Activated CD4-positive, alpha-beta memory T cell treated with anti-CD3 and anti-CD28 coated beads, Interleukin-2, amount 10 ng/mL, durations not matched to agents 7 days and 5 days (primary cell): ENCODE measurements around the gene PADI6. TPM values are rescaled to one million over a fixed set of nuclear protein-coding genes. Genes with fewer than 3 reads are reported as not detected.

ENCODE experiments used
- CTCF ChIA-PET: fragments of 350-600 bp; sonication (Branson Sonifier 250); formaldehyde crosslinking; loops from one replicate; lab custom pipeline; 2021; ENCODE audit warnings: antibody characterized with exemption, inconsistent platforms; lab: Charles Lee
- POLR2A ChIA-PET: fragments of 350-600 bp; sonication (Branson Sonifier 250); formaldehyde crosslinking; loops from one replicate; lab custom pipeline; 2021; ENCODE audit warnings: antibody characterized with exemption; lab: Charles Lee
- DNase-seq: peaks from one replicate; pipeline ENCODE4 v3.0.0-alpha.2; 2020
- H3K27ac Mint-ChIP-seq: one replicate; pipeline ENCODE4 v1.8.0; 2021; ENCODE audit warnings: mild to moderate bottlenecking, mixed read lengths
- H3K27me3 Mint-ChIP-seq: one replicate; pipeline ENCODE4 v1.8.0; 2021; ENCODE audit warnings: mixed read lengths
- H3K36me3 Mint-ChIP-seq: one replicate; pipeline ENCODE4 v1.8.0; 2021; ENCODE audit warnings: low read depth, mixed read lengths
- H3K4me1 Mint-ChIP-seq: one replicate; pipeline ENCODE4 v1.8.0; 2021; ENCODE audit warnings: mixed read lengths
- H3K4me3 Mint-ChIP-seq: one replicate; pipeline ENCODE4 v1.8.0; 2021; ENCODE audit warnings: mild to moderate bottlenecking, mixed read lengths
- H3K9me3 Mint-ChIP-seq: one replicate; pipeline ENCODE4 v1.8.0; 2021; ENCODE audit warnings: mixed read lengths
- total RNA-seq, 2 experiments: library from RNA; stranded (reverse); gene quantifications; one replicate each; pipeline ENCODE4 v1.2.3, GENCODE V29; 2021

Gene PADI6
- total RNA-seq, 2 experiments from 2014 or later: 0.23 to 0.30 TPM

DNA sequence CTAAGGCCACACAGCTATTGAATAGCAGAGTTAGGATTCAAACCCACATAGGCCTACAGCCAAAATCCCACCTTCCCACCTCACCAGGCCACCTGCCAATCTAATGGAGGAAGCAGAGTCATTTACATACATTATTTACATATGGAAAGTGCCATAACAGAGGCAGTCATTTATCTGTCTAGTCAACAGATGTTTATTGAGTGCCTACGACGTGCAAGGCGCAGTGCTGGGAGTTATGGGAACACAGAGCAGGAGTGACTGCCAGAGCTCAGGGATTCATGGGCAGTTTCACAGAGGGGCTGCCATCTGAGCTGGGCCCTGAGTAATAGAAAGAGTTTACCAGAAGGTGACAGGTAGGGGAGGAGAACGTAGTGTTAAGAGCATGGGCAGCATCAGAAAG is 10.3 kb upstream of the PADI6 start:
- CTCF ChIA-PET: no interaction called here
- no peak for DNase-seq
- H3K27me3 Mint-ChIP-seq: peaks cover 4% of the 10 kb centered on the region
- H3K4me3 Mint-ChIP-seq: no peak overlapping the region
- no peaks in the 10 kb centered on the region for H3K4me1 Mint-ChIP-seq
- H3K27ac Mint-ChIP-seq: no peak overlapping the region
- no peaks in the 10 kb centered on the region for H3K36me3 Mint-ChIP-seq
- POLR2A ChIA-PET: no interaction called here
- no peaks in the 10 kb centered on the region for H3K9me3 Mint-ChIP-seq

GRCh38 chr1:17363351-17363750 is 8.6 kb upstream of the PADI6 start:
- CTCF ChIA-PET: no interaction called here
- H3K4me1 Mint-ChIP-seq: no peaks in the 10 kb centered on the region

DNA sequence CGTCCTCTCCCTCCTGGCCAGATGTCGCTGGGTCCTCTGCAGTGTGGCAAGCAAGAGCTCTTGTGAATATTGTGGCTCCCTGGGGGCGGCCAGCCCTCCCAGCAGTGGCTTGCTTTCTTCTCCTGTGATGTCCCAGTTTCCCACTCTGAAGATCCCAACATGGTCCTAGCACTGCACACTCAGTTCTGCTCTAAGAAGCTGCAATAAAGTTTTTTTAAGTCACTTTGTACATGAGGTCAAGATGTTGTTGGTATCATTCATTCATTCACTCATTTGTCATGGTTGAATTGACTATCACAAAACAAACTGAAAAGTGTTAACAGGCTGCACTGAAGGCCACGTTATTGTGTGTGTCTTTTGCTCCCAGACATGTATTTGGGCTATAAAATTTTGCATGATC is 8.2 kb upstream of the PADI6 start:
- Mint-ChIP-seq H3K27ac (no peak overlapping the region), H3K4me1 (no peaks in the 10 kb centered on the region), H3K27me3 (peaks cover 7% of the 10 kb centered on the region), H3K4me3 (no peak overlapping the region), H3K9me3 (no peaks in the 10 kb centered on the region), H3K36me3 (no peaks in the 10 kb centered on the region)
- no peak for DNase-seq
- POLR2A ChIA-PET: no interaction called here
- CTCF ChIA-PET: no interaction called here

More at GRCh38 chr1:17363351-17363750, 8.6 kb upstream of the PADI6 start:
- Mint-ChIP-seq H3K27ac (no peak overlapping the region), H3K9me3 (no peaks in the 10 kb centered on the region), H3K27me3 (peaks cover 7% of the 10 kb centered on the region), H3K36me3 (no peaks in the 10 kb centered on the region), H3K4me3 (no peak overlapping the region)
- POLR2A ChIA-PET: no interaction called here
- no peak for DNase-seq

GRCh38 chr1:17365293-17365692 is 6.7 kb upstream of the PADI6 start:
- no peak overlapping the region for H3K4me3 Mint-ChIP-seq
- no peak overlapping the region for H3K27ac Mint-ChIP-seq
- H3K4me1 Mint-ChIP-seq: no peaks in the 10 kb centered on the region
- DNase-seq: no peak
- H3K27me3 Mint-ChIP-seq: peaks cover 7% of the 10 kb centered on the region
- no peaks in the 10 kb centered on the region for H3K9me3 Mint-ChIP-seq
- ChIA-PET CTCF (no interaction called here), POLR2A (no interaction called here)
- H3K36me3 Mint-ChIP-seq: no peaks in the 10 kb centered on the region

GRCh38 chr1:17369466-17369865 is 2.5 kb upstream of the PADI6 start:
- Mint-ChIP-seq H3K9me3 (no peaks in the 10 kb centered on the region), H3K27me3 (peaks cover 3% of the 10 kb centered on the region), H3K36me3 (no peaks in the 10 kb centered on the region), H3K4me1 (no peaks in the 10 kb centered on the region), H3K4me3 (no peak overlapping the region), H3K27ac (no peak overlapping the region)
- ChIA-PET CTCF (no interaction called here), POLR2A (no interaction called here)
- no peak for DNase-seq

DNA sequence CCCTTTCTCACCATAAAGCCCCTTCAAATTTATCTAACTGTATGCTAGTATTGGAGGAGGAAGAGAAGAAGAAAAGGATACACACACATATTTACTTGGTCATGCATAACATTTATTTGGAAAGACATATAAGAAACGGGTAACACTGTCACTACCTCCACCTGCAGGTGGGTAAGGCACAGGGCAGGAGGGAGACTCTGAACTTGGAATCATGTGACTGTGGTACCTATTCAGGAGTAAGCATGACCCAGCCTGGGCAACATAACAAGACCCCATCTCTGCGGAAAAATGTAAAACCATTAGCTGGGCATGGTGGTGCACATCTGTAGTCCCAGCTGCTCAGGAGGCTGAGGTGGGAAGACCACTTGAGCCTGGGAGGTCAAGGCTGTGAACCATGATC is 1.4 kb upstream of the PADI6 start:
- no peak overlapping the region for H3K27ac Mint-ChIP-seq
- H3K9me3 Mint-ChIP-seq: no peaks in the 10 kb centered on the region
- H3K4me3 Mint-ChIP-seq: no peak overlapping the region
- ChIA-PET POLR2A (interaction anchor here (0.6 kb wide), 1 partner anchor 1454 kb away, joined by 4 read pairs; no protein-coding TSS in a partner anchor), CTCF (no interaction called here)
- H3K27me3 Mint-ChIP-seq: peaks cover 4% of the 10 kb centered on the region
- DNase-seq: no peak
- no peaks in the 10 kb centered on the region for H3K36me3 Mint-ChIP-seq
- no peaks in the 10 kb centered on the region for H3K4me1 Mint-ChIP-seq

- no peaks in the 10 kb centered on the region for H3K9me3 Mint-ChIP-seq
- no peaks in the 10 kb centered on the region for H3K4me1 Mint-ChIP-seq
- H3K27ac Mint-ChIP-seq: no peak overlapping the region
- ChIA-PET POLR2A (no interaction called here), CTCF (no interaction called here)
- no peaks in the 10 kb centered on the region for H3K36me3 Mint-ChIP-seq
- no peak overlapping the region for H3K4me3 Mint-ChIP-seq
- no peak for DNase-seq
- H3K27me3 Mint-ChIP-seq: peaks cover 5% of the 10 kb centered on the region
Observed at GRCh38 chr1:17372955-17373354, 959 bp downstream of the PADI6 start.

DNA sequence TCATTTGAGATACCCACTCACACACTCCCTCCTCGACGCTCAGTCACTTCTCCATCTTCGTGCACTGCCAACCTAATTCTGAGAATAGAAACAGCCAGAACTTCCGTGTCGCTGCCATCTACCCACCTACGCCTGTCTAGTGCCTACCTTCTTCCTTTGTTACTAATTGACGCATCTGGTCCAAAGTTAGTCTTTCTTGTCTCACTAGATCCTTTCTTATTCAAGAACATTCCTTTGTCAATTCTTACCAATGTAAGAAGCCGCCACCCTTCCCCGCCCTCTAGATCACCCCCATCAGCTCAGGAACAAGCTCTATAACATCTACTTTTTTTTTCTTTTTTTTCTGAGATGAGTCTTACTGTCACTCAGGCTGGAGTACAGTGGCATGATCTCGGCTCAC is 3.7 kb downstream of the PADI6 start:
- H3K36me3 Mint-ChIP-seq: no peaks in the 10 kb centered on the region
- CTCF ChIA-PET: no interaction called here
- H3K4me1 Mint-ChIP-seq: no peaks in the 10 kb centered on the region
- H3K4me3 Mint-ChIP-seq: no peak overlapping the region
- peaks cover 10% of the 10 kb centered on the region for H3K27me3 Mint-ChIP-seq
- no peak for DNase-seq
- no peak overlapping the region for H3K27ac Mint-ChIP-seq
- POLR2A ChIA-PET: no interaction called here
- H3K9me3 Mint-ChIP-seq: no peaks in the 10 kb centered on the region

DNA sequence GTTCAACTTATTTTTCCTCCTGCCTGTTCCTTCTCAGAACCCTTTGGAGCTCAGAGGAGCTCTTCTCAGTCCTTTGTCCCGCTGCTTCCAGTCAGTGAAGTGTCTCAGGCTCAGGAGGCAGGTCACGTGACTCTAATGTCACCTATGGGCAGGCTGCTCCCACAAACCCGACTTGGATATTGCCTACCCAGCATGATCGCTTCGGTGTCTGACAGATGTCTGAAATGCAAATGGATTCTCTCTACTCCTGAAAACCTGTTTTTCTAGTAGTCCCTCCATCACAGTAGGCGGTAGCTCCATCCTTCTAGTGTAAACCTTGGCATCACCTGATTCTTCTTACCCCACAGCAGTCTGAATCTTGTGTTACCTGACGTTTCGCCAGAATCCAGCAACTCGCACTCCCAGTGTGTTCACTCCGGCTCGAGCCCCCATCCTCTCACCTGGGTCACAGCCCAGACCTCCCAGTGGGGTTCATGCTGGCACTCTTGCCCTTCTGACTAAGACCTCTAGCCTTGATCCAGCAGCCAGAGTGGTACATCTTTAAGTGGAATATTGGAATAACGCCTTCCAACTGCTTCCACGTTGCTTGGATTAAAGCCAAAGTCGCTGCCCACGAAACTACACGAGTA is 5.4 kb downstream of the PADI6 start:
- H3K4me3 Mint-ChIP-seq: no peak overlapping the region
- no peak overlapping the region for H3K27ac Mint-ChIP-seq
- ChIA-PET CTCF (no interaction called here), POLR2A (no interaction called here)
- H3K36me3 Mint-ChIP-seq: no peaks in the 10 kb centered on the region
- H3K27me3 Mint-ChIP-seq: peaks cover 22% of the 10 kb centered on the region
- no peak for DNase-seq
- H3K9me3 Mint-ChIP-seq: no peaks in the 10 kb centered on the region
- H3K4me1 Mint-ChIP-seq: no peaks in the 10 kb centered on the region

- POLR2A ChIA-PET: no interaction called here
- CTCF ChIA-PET: no interaction called here
- no peaks in the 10 kb centered on the region for H3K4me1 Mint-ChIP-seq
Observed at GRCh38 chr1:17381161-17381560, 9.2 kb downstream of the PADI6 start.

GRCh38 chr1:17392199-17392740 is 20.3 kb downstream of the PADI6 start:
- peaks cover 17% of the 10 kb centered on the region for H3K4me1 Mint-ChIP-seq
- H3K4me3 Mint-ChIP-seq: no peak overlapping the region
- H3K27ac Mint-ChIP-seq: no peak overlapping the region
- no peaks in the 10 kb centered on the region for H3K36me3 Mint-ChIP-seq
- H3K27me3 Mint-ChIP-seq: peaks cover 6% of the 10 kb centered on the region
- ChIA-PET POLR2A (no interaction called here), CTCF (no interaction called here)
- H3K9me3 Mint-ChIP-seq: no peaks in the 10 kb centered on the region
- no peak for DNase-seq

More at GRCh38 chr1:17381161-17381560, 9.2 kb downstream of the PADI6 start:
- DNase-seq: no peak
- H3K36me3 Mint-ChIP-seq: no peaks in the 10 kb centered on the region
- no peak overlapping the region for H3K27ac Mint-ChIP-seq
- H3K4me3 Mint-ChIP-seq: no peak overlapping the region
- H3K9me3 Mint-ChIP-seq: no peaks in the 10 kb centered on the region
- peaks cover 32% of the 10 kb centered on the region for H3K27me3 Mint-ChIP-seq

GRCh38 chr1:17393230-17393629 is 21.2 kb downstream of the PADI6 start:
- ChIA-PET POLR2A (no interaction called here), CTCF (no interaction called here)
- peaks cover 17% of the 10 kb centered on the region for H3K4me1 Mint-ChIP-seq
- H3K9me3 Mint-ChIP-seq: no peaks in the 10 kb centered on the region
- DNase-seq: peak; percentile 48
- no peaks in the 10 kb centered on the region for H3K36me3 Mint-ChIP-seq
- peaks cover 6% of the 10 kb centered on the region for H3K27me3 Mint-ChIP-seq
- no peak overlapping the region for H3K4me3 Mint-ChIP-seq
- H3K27ac Mint-ChIP-seq: peak overlapping the region; percentile 62

DNA sequence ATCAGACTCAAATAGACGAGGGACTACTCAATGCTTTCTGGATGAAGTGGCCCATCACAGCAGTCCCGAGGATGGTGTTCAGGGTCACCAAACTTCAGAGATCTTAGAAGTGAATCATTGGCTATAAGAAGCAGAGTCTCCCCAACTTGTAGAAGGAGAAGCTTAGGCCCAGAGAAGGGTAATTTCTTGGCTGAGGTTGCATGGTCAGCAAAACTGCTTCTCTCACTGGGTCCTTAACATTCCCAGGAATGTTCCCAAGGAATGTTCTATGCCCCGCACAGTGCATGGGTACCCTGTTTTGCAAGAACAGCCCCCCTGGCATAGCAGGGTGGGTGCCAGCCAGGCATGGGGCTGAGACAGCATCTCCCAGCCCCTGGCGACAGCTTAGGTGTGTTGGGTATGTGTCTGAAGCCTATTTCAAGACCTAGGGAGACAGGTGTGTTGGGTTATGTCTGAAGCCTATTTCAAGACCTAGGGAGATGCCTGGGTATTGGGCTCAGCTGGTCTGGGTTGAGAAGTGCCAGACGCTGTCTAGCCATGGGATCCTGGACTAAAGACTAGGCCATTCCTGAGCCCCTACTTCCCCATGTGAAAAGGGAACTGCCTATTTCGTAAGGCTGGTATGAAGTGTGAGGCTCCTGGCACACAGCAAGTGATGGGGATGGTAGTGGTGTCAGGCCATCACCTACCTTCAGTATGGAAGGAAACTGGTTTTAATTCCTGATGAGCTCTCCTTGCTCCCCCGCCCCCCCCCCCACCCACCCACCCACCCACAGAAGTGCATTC is 26.1 kb downstream of the PADI6 start:
- Mint-ChIP-seq H3K36me3 (no peaks in the 10 kb centered on the region), H3K27me3 (peaks cover 3% of the 10 kb centered on the region), H3K4me3 (no peak overlapping the region), H3K9me3 (no peaks in the 10 kb centered on the region), H3K27ac (no peak overlapping the region), H3K4me1 (peaks cover 9% of the 10 kb centered on the region)
- ChIA-PET CTCF (no interaction called here), POLR2A (no interaction called here)
- no peak for DNase-seq
